Dendritic cell treated with granulocyte-macrophage colony-stimulating factor and Interleukin-4, amounts not matched to agents 40 ng/mL and 50 ng/mL, for 4 days (primary cell): Measurements from ENCODE around the gene KDM4C.

Experiments used
- H3K27ac Mint-ChIP-seq: one replicate; pipeline ENCODE4 v1.8.0; 2022; ENCODE audit warnings: mild to moderate bottlenecking, mixed read lengths
- H3K27me3 Mint-ChIP-seq: one replicate; pipeline ENCODE4 v1.8.0; 2022; ENCODE audit warnings: mild to moderate bottlenecking, mixed read lengths
- H3K36me3 Mint-ChIP-seq: one replicate; pipeline ENCODE4 v1.8.0; 2022; ENCODE audit warnings: low read depth, mixed read lengths
- H3K4me1 Mint-ChIP-seq: one replicate; pipeline ENCODE4 v1.8.0; 2022; ENCODE audit warnings: low read depth, mixed read lengths
- H3K4me3 Mint-ChIP-seq: one replicate; pipeline ENCODE4 v1.8.0; 2022; ENCODE audit warnings: mild to moderate bottlenecking, moderate library complexity, mixed read lengths
- H3K9me3 Mint-ChIP-seq: one replicate; pipeline ENCODE4 v1.8.0; 2022; ENCODE audit warnings: mixed read lengths
- intact Hi-C: fragments of 100-400 bp; cut with micrococcal nuclease; formaldehyde crosslinking; loops from one replicate; pipeline ENCODE4 v1.15.0; 2022

The KDM4C gene

GRCh38 chr9:7088611-7089010 lies 330.8 kb downstream of the KDM4C start:
- Mint-ChIP-seq H3K27ac (no peak overlapping the region), H3K4me3 (no peak overlapping the region), H3K9me3 (no peaks in the 10 kb centered on the region), H3K27me3 (no peaks in the 10 kb centered on the region), H3K36me3 (peaks cover 48% of the 10 kb centered on the region), H3K4me1 (no peaks in the 10 kb centered on the region)
- intact Hi-C loops: no loop called here

DNA sequence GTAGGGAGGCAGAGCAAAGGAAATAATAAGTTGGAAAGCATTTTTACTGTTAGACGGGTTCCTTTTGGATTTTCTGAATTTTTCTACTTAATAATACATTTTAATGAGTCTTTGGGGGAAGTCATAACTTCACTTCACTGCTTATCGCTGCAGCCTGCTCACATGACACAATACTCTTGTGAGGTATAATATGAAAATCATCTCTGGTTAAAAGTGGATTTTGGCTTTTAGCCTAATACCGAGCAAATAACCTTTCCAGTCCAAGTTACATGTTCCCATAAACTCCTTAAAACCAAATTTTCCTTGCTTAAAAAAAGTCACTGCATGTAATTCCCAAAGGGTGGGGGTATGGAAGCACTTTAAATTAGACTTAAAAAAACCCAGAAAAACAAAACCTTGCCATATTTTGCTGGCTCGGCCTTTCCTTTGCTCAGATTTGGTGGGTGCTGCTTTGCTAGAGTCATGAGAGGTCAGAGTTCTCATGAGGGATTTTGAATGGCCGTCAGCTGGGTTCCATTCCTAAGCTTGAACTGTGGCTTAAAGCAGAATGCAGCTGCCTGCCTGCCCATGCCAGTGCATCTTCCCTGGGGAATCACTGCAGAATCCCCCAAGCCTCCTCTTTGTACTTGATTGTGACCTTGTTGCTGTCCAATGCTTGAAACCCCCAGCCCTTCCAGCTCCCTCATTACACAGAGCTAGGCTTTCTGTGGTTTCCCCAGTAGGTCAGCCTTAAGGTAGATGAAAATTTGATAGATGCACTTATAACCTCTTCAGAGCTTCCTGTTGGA lies 331.8 kb downstream of the KDM4C start:
- Mint-ChIP-seq H3K9me3 (no peaks in the 10 kb centered on the region), H3K27me3 (no peaks in the 10 kb centered on the region), H3K27ac (no peak overlapping the region), H3K4me3 (no peak overlapping the region), H3K36me3 (peaks cover 51% of the 10 kb centered on the region), H3K4me1 (peaks cover 4% of the 10 kb centered on the region)
- intact Hi-C loops: no loop called here

GRCh38 chr9:7093040-7093439 lies 335.3 kb downstream of the KDM4C start:
- Mint-ChIP-seq H3K9me3 (no peaks in the 10 kb centered on the region), H3K4me1 (peaks cover 8% of the 10 kb centered on the region), H3K4me3 (no peak overlapping the region), H3K36me3 (peaks cover 52% of the 10 kb centered on the region), H3K27ac (no peak overlapping the region), H3K27me3 (no peaks in the 10 kb centered on the region)
- intact Hi-C loops: no loop called here

DNA sequence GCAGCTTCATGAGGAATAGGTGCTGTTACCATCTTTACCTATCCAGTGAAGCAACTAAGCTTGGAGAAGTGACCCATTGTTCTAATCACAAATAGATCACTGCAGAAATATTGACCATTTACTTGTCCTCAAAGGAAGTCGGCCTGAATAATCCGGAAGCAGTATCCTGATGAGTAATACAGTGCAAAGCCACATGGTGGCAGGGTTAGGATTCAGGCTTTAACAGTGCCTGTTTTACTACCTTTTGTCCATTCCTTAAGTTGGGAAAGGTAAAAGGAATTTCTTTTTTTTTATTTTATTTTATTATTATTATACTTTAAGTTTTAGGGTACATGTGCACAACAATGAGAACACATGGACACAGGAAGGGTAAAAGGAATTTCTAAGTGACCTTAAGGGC lies 336.3 kb downstream of the KDM4C start:
- no peak overlapping the region for H3K27ac Mint-ChIP-seq
- H3K4me1 Mint-ChIP-seq: peaks cover 8% of the 10 kb centered on the region
- no peaks in the 10 kb centered on the region for H3K27me3 Mint-ChIP-seq
- H3K36me3 Mint-ChIP-seq: peaks cover 56% of the 10 kb centered on the region
- no peak overlapping the region for H3K4me3 Mint-ChIP-seq
- intact Hi-C loops: no loop called here
- H3K9me3 Mint-ChIP-seq: peaks cover 10% of the 10 kb centered on the region

DNA sequence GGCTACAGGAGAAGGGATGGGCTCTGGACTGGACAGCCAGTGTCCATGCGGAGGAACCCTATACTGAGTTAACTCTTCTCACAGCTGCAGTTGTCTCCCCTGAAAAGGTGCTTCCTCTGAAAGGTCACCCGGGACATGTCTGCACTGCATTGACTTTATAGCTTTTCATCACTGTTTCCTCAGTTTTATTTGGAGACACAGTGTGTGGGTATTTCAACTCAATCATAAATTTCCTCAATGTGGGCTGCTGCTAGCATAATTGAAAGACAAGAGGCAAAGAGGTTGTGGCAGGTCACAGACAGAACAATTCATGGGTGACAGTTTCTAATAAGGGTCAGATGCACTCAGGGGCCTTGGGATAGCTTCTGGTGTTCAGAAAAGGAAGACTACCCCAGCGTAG lies 336.8 kb downstream of the KDM4C start:
- H3K27ac Mint-ChIP-seq: peak overlapping the region; percentile 39
- H3K4me1 Mint-ChIP-seq: peaks cover 8% of the 10 kb centered on the region
- H3K9me3 Mint-ChIP-seq: peaks cover 15% of the 10 kb centered on the region
- H3K27me3 Mint-ChIP-seq: no peaks in the 10 kb centered on the region
- intact Hi-C loops: no loop called here
- no peak overlapping the region for H3K4me3 Mint-ChIP-seq
- peaks cover 61% of the 10 kb centered on the region for H3K36me3 Mint-ChIP-seq

GRCh38 chr9:7095058-7095457 lies 337.3 kb downstream of the KDM4C start:
- H3K4me1 Mint-ChIP-seq: peaks cover 8% of the 10 kb centered on the region
- H3K9me3 Mint-ChIP-seq: peaks cover 17% of the 10 kb centered on the region
- H3K27ac Mint-ChIP-seq: no peak overlapping the region
- no peak overlapping the region for H3K4me3 Mint-ChIP-seq
- intact Hi-C loops: no loop called here
- H3K27me3 Mint-ChIP-seq: no peaks in the 10 kb centered on the region
- peaks cover 63% of the 10 kb centered on the region for H3K36me3 Mint-ChIP-seq

GRCh38 chr9:7097040-7097715 lies 339.4 kb downstream of the KDM4C start:
- no peak overlapping the region for H3K27ac Mint-ChIP-seq
- H3K9me3 Mint-ChIP-seq: peaks cover 17% of the 10 kb centered on the region
- H3K4me1 Mint-ChIP-seq: peaks cover 8% of the 10 kb centered on the region
- H3K36me3 Mint-ChIP-seq: peaks cover 60% of the 10 kb centered on the region
- H3K27me3 Mint-ChIP-seq: no peaks in the 10 kb centered on the region
- H3K4me3 Mint-ChIP-seq: no peak overlapping the region
- intact Hi-C loops: no loop called here

- H3K4me3 Mint-ChIP-seq: no peak overlapping the region
- H3K27me3 Mint-ChIP-seq: no peaks in the 10 kb centered on the region
- intact Hi-C loops: no loop called here
- H3K9me3 Mint-ChIP-seq: peaks cover 17% of the 10 kb centered on the region
- peaks cover 66% of the 10 kb centered on the region for H3K36me3 Mint-ChIP-seq
- H3K4me1 Mint-ChIP-seq: peaks cover 8% of the 10 kb centered on the region
- H3K27ac Mint-ChIP-seq: no peak overlapping the region
Observed at GRCh38 chr9:7097785-7098752, 340.3 kb downstream of the KDM4C start.

- no peaks in the 10 kb centered on the region for H3K27me3 Mint-ChIP-seq
- H3K9me3 Mint-ChIP-seq: peaks cover 14% of the 10 kb centered on the region
- no peak overlapping the region for H3K27ac Mint-ChIP-seq
- intact Hi-C loops: no loop called here
- H3K36me3 Mint-ChIP-seq: peaks cover 73% of the 10 kb centered on the region
- H3K4me3 Mint-ChIP-seq: no peak overlapping the region
- peaks cover 18% of the 10 kb centered on the region for H3K4me1 Mint-ChIP-seq
Observed at GRCh38 chr9:7103367-7103766, 345.6 kb downstream of the KDM4C start.

GRCh38 chr9:7103771-7104170 lies 346.0 kb downstream of the KDM4C start:
- Mint-ChIP-seq H3K27me3 (no peaks in the 10 kb centered on the region), H3K4me1 (peaks cover 18% of the 10 kb centered on the region), H3K9me3 (peaks cover 10% of the 10 kb centered on the region), H3K27ac (peak overlapping the region; percentile 4), H3K4me3 (no peak overlapping the region), H3K36me3 (peaks cover 70% of the 10 kb centered on the region)
- intact Hi-C loops: no loop called here

GRCh38 chr9:7104625-7105024 lies 346.9 kb downstream of the KDM4C start:
- Mint-ChIP-seq H3K4me3 (no peak overlapping the region), H3K27ac (peak overlapping the region; percentile 4), H3K4me1 (peaks cover 18% of the 10 kb centered on the region), H3K27me3 (no peaks in the 10 kb centered on the region), H3K9me3 (peaks cover 2% of the 10 kb centered on the region), H3K36me3 (peaks cover 66% of the 10 kb centered on the region)
- intact Hi-C loops: no loop called here

DNA sequence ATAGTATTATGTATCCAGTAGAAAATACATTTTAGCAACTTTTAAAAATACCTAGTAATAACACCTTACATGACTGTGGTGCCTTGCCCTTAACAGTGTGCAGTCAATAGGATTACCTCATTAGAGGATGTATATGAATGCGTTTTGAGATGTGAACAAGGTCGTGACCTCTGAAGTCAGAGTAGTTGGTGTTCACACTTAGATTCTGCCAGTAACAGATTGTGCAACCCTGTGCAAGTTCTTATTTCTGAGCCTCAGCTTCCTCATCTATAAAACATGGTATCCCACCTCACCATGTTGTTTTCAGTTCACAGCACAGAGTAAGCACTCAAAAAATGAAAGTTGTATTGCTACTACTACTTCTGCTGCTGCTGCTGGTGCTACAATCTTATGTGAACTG lies 347.3 kb downstream of the KDM4C start:
- Mint-ChIP-seq H3K27ac (no peak overlapping the region), H3K36me3 (peaks cover 69% of the 10 kb centered on the region), H3K27me3 (no peaks in the 10 kb centered on the region), H3K4me3 (no peak overlapping the region), H3K4me1 (peaks cover 18% of the 10 kb centered on the region), H3K9me3 (no peaks in the 10 kb centered on the region)
- intact Hi-C loops: no loop called here

DNA sequence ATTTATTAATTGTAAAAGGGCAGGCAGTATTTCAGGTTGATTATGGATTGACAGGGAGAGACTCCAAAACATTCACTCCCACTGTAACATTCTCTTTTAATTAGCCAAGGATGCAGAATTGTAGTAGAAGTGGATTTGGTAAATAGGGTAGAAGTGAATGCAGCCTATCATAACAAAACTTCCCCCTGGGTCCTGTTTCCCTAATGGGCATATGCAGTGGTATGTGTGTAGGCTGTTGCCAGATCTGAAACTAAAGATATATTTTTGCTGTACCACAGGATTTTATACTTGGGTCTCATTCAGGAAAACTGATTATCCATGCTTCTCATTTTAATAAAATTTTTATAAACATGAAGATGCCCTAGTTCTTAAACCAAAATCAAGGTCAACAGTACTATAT lies 351.2 kb downstream of the KDM4C start:
- H3K4me3 Mint-ChIP-seq: no peak overlapping the region
- peaks cover 64% of the 10 kb centered on the region for H3K36me3 Mint-ChIP-seq
- no peaks in the 10 kb centered on the region for H3K27me3 Mint-ChIP-seq
- H3K4me1 Mint-ChIP-seq: peaks cover 13% of the 10 kb centered on the region
- H3K9me3 Mint-ChIP-seq: no peaks in the 10 kb centered on the region
- intact Hi-C loops: no loop called here
- H3K27ac Mint-ChIP-seq: no peak overlapping the region

- no peak overlapping the region for H3K4me3 Mint-ChIP-seq
- no peaks in the 10 kb centered on the region for H3K4me1 Mint-ChIP-seq
- intact Hi-C loops: no loop called here
Observed at GRCh38 chr9:7111413-7111812, 353.6 kb downstream of the KDM4C start.

More at GRCh38 chr9:7111413-7111812, 353.6 kb downstream of the KDM4C start:
- H3K27me3 Mint-ChIP-seq: no peaks in the 10 kb centered on the region
- no peak overlapping the region for H3K27ac Mint-ChIP-seq
- H3K36me3 Mint-ChIP-seq: peaks cover 48% of the 10 kb centered on the region
- no peaks in the 10 kb centered on the region for H3K9me3 Mint-ChIP-seq
